GM12892 (cell line): Measurements from ENCODE around the gene AWAT2.

Experiments used
- POLR2A ChIP-seq: IDR thresholded peaks from 2 replicates; pipeline ENCODE4 v1.6.1; 2011; ENCODE audit warnings: low read depth, low read length, control low read depth
- POLR2AphosphoS5 ChIP-seq: IDR thresholded peaks from 2 replicates; pipeline ENCODE4 v1.6.1; 2011; ENCODE audit warnings: low read depth, low read length, control low read depth
- TAF1 ChIP-seq: IDR thresholded peaks from 2 replicates; pipeline ENCODE4 v1.6.1; 2011; ENCODE audit warnings: low read depth, mild to moderate bottlenecking, control low read depth, low read length, borderline replicate concordance

- TF ChIP-seq POLR2A (no peak), POLR2AphosphoS5 (no peak), TAF1 (no peak)
These were observed 22.9 kb downstream of the AWAT2 start for GRCh38 chrX:70026851-70027200.
